ENCODE measurements around the gene BRME1.

- TF ChIP-seq EZH2 (IDR thresholded peaks at IDR 0.05), result no peak
- TF ChIP-seq POLR2A (IDR thresholded peaks at IDR 0.05; ENCODE audit: borderline replicate concordance, extremely low read depth, insufficient read depth, insufficient read length), result no peak
- TF ChIP-seq RAD21 (IDR thresholded peaks at IDR 0.05; ENCODE audit: low read depth), result no peak
- TF ChIP-seq CTCF (IDR thresholded peaks at IDR 0.05 in 2 of 3, conservative IDR thresholded peaks at IDR 0.05 in 1 of 3; ENCODE audit: borderline replicate concordance in 1 of 3, insufficient read depth in 1 of 3, low read depth in 2 of 3, low read length in 2 of 3), result no peak
- TF ChIP-seq SRF (IDR thresholded peaks at IDR 0.05; ENCODE audit: low read depth), result no peak
- TF ChIP-seq ZFX (IDR thresholded peaks at IDR 0.05), result no peak; the same call in 1 of the 2 replicates
- TF ChIP-seq ELF1 (IDR thresholded peaks at IDR 0.05; ENCODE audit: borderline replicate concordance, low read depth), result no peak
- TF ChIP-seq YY1 (IDR thresholded peaks at IDR 0.05; ENCODE audit: extremely low read depth, insufficient replicate concordance, low read depth, low read length), result peak; percentile 58
- TF ChIP-seq POLR2AphosphoS5 (IDR thresholded peaks at IDR 0.05; ENCODE audit: low read depth, low read length), result peak; percentile 60
Measured at GRCh38 chr19:13850910-13851733, 54.8 kb downstream of the BRME1 start.
